ENCODE results near the gene ARID1B.
"Not testable (repeated sequence)": the region's sequence is repeated elsewhere in the genome, so short reads cannot be mapped to it uniquely, and the experiment has no call there.

ARID1B gene

DNA sequence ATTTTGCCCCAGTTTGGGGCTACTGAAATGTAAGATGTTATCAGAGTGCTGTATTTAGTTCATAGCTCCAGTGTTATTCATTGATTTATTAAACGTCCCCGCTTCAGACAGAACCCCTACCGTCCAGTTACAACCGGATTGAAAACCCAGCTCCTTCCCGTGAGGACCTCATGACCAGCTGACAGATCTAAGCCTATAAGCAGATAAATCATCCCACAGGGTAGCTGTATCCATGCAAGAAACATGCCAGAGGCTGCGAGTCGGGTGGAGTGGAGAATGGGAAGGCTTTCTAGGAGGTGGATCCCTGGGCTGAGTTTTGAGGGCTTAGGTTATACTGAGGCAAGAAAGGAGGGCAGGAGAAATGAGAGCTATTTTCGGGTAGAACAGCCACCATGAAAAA, 260.0 kb downstream of the ARID1B start:
- H3K4me1 ChIP-seq (ENCODE audit: control extremely low read depth in 1 of 4, control insufficient read depth in 4 of 4, insufficient read depth in 4 of 4, low read length in 3 of 4) = peaks cover 20 to 45% (median 25%) of the 10 kb centered on the region in 4 experiments
- no peak overlapping the region for H3K27ac ChIP-seq (ENCODE audit: insufficient read depth in 1 of 2, low read depth in 1 of 2, low read length in 2 of 2, poor library complexity in 1 of 2, severe bottlenecking in 2 of 2)
- CTCF ChIA-PET = interaction anchor here (0.8 to 2.6 kb wide), 14 partner anchors 8 to 175 kb away, joined by 3 to 16 read pairs (median 4); no protein-coding TSS in a partner anchor
- H3K27me3 ChIP-seq (replicated peaks in 2 of 5; ENCODE audit: control insufficient read depth in 4 of 5, insufficient read depth in 5 of 5, low read length in 4 of 5) = no peaks in the 10 kb centered on the region
- POLR2A ChIA-PET = interaction anchor here (0.7 to 1.4 kb wide), 2 partner anchors 8 to 63 kb away, joined by 3 to 4 read pairs; no protein-coding TSS in a partner anchor
- no peak for DNase-seq
- 67% methylated on average over 5 of the region's 8 CpGs for WGBS (ENCODE audit: insufficient coverage)
- H3K4me3 ChIP-seq (ENCODE audit: control insufficient read depth in 1 of 7, extremely low read depth in 1 of 7, insufficient read depth in 4 of 7, low read depth in 2 of 7, low read length in 6 of 7) = no peak overlapping the region
- H3K36me3 ChIP-seq (ENCODE audit: control insufficient read depth in 4 of 4, insufficient read depth in 4 of 4, low read length in 3 of 4) = peaks cover 0 to 9% (median 3%) of the 10 kb centered on the region in 4 experiments
- H3K9me3 ChIP-seq (ENCODE audit: control extremely low read depth in 1 of 5, control insufficient read depth in 4 of 5, insufficient read depth in 2 of 5, low read depth in 1 of 5, low read length in 4 of 5) = no peaks in the 10 kb centered on the region

DNA sequence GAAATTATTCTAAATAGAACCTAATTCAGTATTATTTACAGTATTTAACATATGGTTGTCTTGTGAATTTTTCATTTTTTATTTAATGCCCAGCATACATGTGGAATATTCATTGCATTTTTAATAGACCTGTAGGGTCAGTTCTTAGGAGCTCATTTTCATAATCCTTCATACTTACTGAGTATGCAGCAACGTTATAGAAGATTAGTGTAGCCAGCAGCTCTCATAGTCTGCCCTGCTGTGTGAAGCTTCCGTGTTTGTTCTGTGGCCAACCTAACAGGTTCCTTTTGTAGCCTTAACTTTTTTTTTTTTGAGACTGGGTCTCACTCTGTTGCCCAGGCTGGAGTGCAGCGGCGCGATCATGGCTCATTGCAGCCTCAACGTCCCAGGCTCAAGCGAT, 261.4 kb downstream of the ARID1B start:
- DNase-seq = no peak
- Histone ChIP-seq H3K4me1 (ENCODE audit: control extremely low read depth in 1 of 4, control insufficient read depth in 4 of 4, insufficient read depth in 4 of 4, low read length in 3 of 4) (peaks cover 14 to 38% (median 18%) of the 10 kb centered on the region in 4 experiments), H3K4me3 (ENCODE audit: control insufficient read depth in 1 of 7, extremely low read depth in 1 of 7, insufficient read depth in 4 of 7, low read depth in 2 of 7, low read length in 6 of 7) (no peak overlapping the region), H3K27me3 (replicated peaks in 2 of 5; ENCODE audit: control insufficient read depth in 4 of 5, insufficient read depth in 5 of 5, low read length in 4 of 5) (no peaks in the 10 kb centered on the region), H3K9me3 (ENCODE audit: control extremely low read depth in 1 of 5, control insufficient read depth in 4 of 5, insufficient read depth in 2 of 5, low read depth in 1 of 5, low read length in 4 of 5) (no peaks in the 10 kb centered on the region), H3K36me3 (ENCODE audit: control insufficient read depth in 4 of 4, insufficient read depth in 4 of 4, low read length in 3 of 4) (peaks cover 0 to 11% (median 5%) of the 10 kb centered on the region in 4 experiments), H3K27ac (ENCODE audit: insufficient read depth in 1 of 2, low read depth in 1 of 2, low read length in 2 of 2, poor library complexity in 1 of 2, severe bottlenecking in 2 of 2) (no peak overlapping the region)
- ChIA-PET CTCF (no interaction called here), POLR2A (no interaction called here)
- 92% methylated on average over 7 of the region's 7 CpGs for WGBS (ENCODE audit: insufficient coverage)

DNA sequence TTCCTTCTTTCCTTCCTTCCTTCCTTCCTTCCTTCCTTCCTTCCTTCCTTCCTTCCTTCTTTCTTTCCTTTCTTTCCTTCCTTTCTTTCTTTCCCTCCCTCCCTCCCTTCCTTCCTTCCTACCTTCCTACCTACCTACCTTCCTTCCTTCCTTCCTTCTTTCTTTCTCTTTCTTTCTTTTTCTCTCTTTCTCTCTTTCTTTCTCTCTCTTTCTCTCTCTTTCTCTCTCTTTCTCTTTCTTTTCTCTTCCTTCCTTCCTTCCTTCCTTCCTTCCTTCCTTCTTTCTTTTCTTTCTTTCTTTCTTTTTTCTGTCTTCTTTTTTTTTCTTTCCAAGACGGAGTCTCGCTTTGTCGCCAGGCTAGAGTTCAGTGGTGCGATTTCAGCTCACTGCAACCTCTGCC, 262.5 kb downstream of the ARID1B start:
- DNase-seq; H3K4me3 ChIP-seq (ENCODE audit: control insufficient read depth in 1 of 7, extremely low read depth in 1 of 7, insufficient read depth in 4 of 7, low read depth in 2 of 7, low read length in 6 of 7); H3K27me3 ChIP-seq (replicated peaks in 2 of 5; ENCODE audit: control insufficient read depth in 4 of 5, insufficient read depth in 5 of 5, low read length in 4 of 5); POLR2A ChIA-PET; H3K27ac ChIP-seq (ENCODE audit: insufficient read depth in 1 of 2, low read depth in 1 of 2, low read length in 2 of 2, poor library complexity in 1 of 2, severe bottlenecking in 2 of 2); H3K9me3 ChIP-seq (ENCODE audit: control extremely low read depth in 1 of 5, control insufficient read depth in 4 of 5, insufficient read depth in 2 of 5, low read depth in 1 of 5, low read length in 4 of 5): not testable (repeated sequence)
- WGBS (ENCODE audit: insufficient coverage) = 98% methylated on average over 4 of the region's 4 CpGs
- CTCF ChIA-PET = interaction anchor here (1.1 kb wide), 1 partner anchor 10 kb away, joined by 3 read pairs; no protein-coding TSS in a partner anchor
- H3K36me3 ChIP-seq (ENCODE audit: control insufficient read depth in 4 of 4, insufficient read depth in 4 of 4, low read length in 3 of 4) = peaks cover 0 to 11% (median 5%) of the 10 kb centered on the region in 4 experiments
- peaks cover 6 to 27% (median 14%) of the 10 kb centered on the region in 4 experiments for H3K4me1 ChIP-seq (ENCODE audit: control extremely low read depth in 1 of 4, control insufficient read depth in 4 of 4, insufficient read depth in 4 of 4, low read length in 3 of 4)

DNA sequence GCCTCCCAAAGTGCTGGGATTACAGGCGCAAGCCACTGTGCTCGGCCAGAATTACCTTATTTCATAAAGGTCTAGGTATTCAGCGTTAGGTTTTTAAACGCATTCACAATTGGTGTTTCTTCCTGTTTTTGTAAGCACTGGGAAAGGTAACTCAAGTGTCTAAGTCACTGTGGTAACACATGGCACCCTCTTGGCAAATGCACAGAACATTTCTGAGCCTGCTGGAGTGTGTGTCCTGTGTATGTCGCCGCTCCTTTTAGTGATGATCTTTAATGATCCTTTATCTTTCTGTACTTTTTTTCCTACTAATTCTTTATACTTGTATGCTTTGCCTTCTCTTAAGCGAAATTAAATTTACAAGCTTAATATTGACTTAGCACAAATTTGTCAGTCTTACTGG, 263.0 kb downstream of the ARID1B start:
- peaks cover 0 to 11% (median 5%) of the 10 kb centered on the region in 4 experiments for H3K36me3 ChIP-seq (ENCODE audit: control insufficient read depth in 4 of 4, insufficient read depth in 4 of 4, low read length in 3 of 4)
- no peak overlapping the region for H3K4me3 ChIP-seq (ENCODE audit: control insufficient read depth in 1 of 7, extremely low read depth in 1 of 7, insufficient read depth in 4 of 7, low read depth in 2 of 7, low read length in 6 of 7)
- no peaks in the 10 kb centered on the region for H3K9me3 ChIP-seq (ENCODE audit: control extremely low read depth in 1 of 5, control insufficient read depth in 4 of 5, insufficient read depth in 2 of 5, low read depth in 1 of 5, low read length in 4 of 5)
- H3K27ac ChIP-seq (ENCODE audit: insufficient read depth in 1 of 2, low read depth in 1 of 2, low read length in 2 of 2, poor library complexity in 1 of 2, severe bottlenecking in 2 of 2) = no peak overlapping the region
- POLR2A ChIA-PET = no interaction called here
- peak in 1 of 3 donors; percentile 36 for DNase-seq
- H3K27me3 ChIP-seq (replicated peaks in 2 of 5; ENCODE audit: control insufficient read depth in 4 of 5, insufficient read depth in 5 of 5, low read length in 4 of 5) = no peaks in the 10 kb centered on the region
- WGBS (ENCODE audit: insufficient coverage) = 100% methylated on average over 3 of the region's 7 CpGs
- peaks cover 6 to 23% (median 14%) of the 10 kb centered on the region in 4 experiments for H3K4me1 ChIP-seq (ENCODE audit: control extremely low read depth in 1 of 4, control insufficient read depth in 4 of 4, insufficient read depth in 4 of 4, low read length in 3 of 4)
- CTCF ChIA-PET = interaction anchor here (1.1 to 1.3 kb wide), 2 partner anchors 9 to 22 kb away, joined by 3 to 4 read pairs; no protein-coding TSS in a partner anchor

DNA sequence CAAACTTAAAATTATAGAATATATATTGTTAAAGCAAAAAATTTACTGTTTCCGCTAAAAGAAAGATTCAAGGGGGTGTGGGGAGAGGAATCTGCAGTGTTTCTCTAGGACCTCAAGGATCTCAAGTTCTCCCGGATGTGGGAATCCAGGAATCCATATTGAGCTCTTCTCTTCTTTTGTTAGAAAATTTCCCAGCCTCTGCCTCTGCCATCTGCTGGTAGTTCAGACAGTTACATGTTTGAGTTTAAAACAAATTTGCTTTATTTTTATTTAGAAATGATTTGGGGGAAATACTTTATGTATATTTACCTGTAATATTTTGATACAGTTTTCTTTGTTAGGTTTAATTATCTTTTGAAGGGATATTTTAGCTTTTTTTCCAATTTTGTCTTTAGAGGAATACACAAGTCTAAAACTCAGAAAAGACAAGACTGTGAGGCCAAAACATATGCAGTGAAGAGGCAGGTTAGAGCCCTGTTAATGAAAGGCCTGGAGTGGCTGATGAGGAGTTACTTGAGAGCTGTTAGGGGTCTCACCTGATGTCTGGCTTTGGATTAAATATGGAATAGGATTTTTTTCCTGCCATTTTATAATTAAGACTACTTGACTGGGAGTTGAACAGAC, 268.8 kb downstream of the ARID1B start:
- H3K9me3 ChIP-seq (ENCODE audit: control extremely low read depth in 1 of 5, control insufficient read depth in 4 of 5, insufficient read depth in 2 of 5, low read depth in 1 of 5, low read length in 4 of 5) = no peaks in the 10 kb centered on the region
- POLR2A ChIA-PET = interaction anchor here (0.6 kb wide), 2 partner anchors 9 to 114 kb away, joined by 3 to 7 read pairs; no protein-coding TSS in a partner anchor

DNA sequence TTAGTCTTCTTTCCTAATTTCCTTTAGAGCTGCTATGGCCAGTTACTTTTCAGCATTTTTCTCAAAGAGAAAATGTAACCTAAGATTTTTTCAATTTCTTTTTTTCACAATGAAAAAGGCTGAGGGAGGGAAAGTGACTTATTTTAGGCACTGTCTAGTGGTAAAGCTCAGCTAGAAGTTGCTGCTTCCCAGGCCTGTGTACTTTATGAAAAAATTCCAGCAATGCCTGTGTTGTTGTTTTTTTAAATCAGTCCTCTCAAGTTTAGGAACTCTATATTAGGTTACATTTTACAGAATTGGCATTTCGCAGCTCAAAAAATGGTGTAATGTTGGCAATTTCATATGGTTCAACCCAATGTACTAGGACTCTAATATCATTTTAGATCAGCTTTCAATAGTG, 269.6 kb downstream of the ARID1B start:
- Histone ChIP-seq H3K9me3 (ENCODE audit: control extremely low read depth in 1 of 5, control insufficient read depth in 4 of 5, insufficient read depth in 2 of 5, low read depth in 1 of 5, low read length in 4 of 5) (no peaks in the 10 kb centered on the region), H3K36me3 (ENCODE audit: control insufficient read depth in 4 of 4, insufficient read depth in 4 of 4, low read length in 3 of 4) (peaks cover 2 to 8% (median 4%) of the 10 kb centered on the region in 4 experiments), H3K27me3 (replicated peaks in 2 of 5; ENCODE audit: control insufficient read depth in 4 of 5, insufficient read depth in 5 of 5, low read length in 4 of 5) (no peaks in the 10 kb centered on the region), H3K27ac (ENCODE audit: insufficient read depth in 1 of 2, low read depth in 1 of 2, low read length in 2 of 2, poor library complexity in 1 of 2, severe bottlenecking in 2 of 2) (no peak overlapping the region), H3K4me3 (ENCODE audit: control insufficient read depth in 1 of 7, extremely low read depth in 1 of 7, insufficient read depth in 4 of 7, low read depth in 2 of 7, low read length in 6 of 7) (no peak overlapping the region), H3K4me1 (ENCODE audit: control extremely low read depth in 1 of 4, control insufficient read depth in 4 of 4, insufficient read depth in 4 of 4, low read length in 3 of 4) (peaks cover 0 to 5% (median 0%) of the 10 kb centered on the region in 4 experiments)
- ChIA-PET POLR2A (interaction anchor here (0.6 kb wide), 1 partner anchor 8 kb away, joined by 3 read pairs; no protein-coding TSS in a partner anchor), CTCF (interaction anchor here (0.6 to 4.8 kb wide), 12 partner anchors 8 to 139 kb away, joined by 3 to 30 read pairs (median 4); no protein-coding TSS in a partner anchor)
- WGBS (ENCODE audit: insufficient coverage) = no CpG with 5 or more reads among the region's 1 CpG
- DNase-seq = no peak

More for the DNA sequence above, 268.8 kb downstream of the ARID1B start:
- H3K27ac ChIP-seq (ENCODE audit: insufficient read depth in 1 of 2, low read depth in 1 of 2, low read length in 2 of 2, poor library complexity in 1 of 2, severe bottlenecking in 2 of 2) = no peak overlapping the region
- no peak overlapping the region for H3K4me3 ChIP-seq (ENCODE audit: control insufficient read depth in 1 of 7, extremely low read depth in 1 of 7, insufficient read depth in 4 of 7, low read depth in 2 of 7, low read length in 6 of 7)
- CTCF ChIA-PET = interaction anchor here (0.6 to 4.8 kb wide), 10 partner anchors 9 to 79 kb away, joined by 3 to 30 read pairs (median 12); no protein-coding TSS in a partner anchor
- no peaks in the 10 kb centered on the region for H3K27me3 ChIP-seq (replicated peaks in 2 of 5; ENCODE audit: control insufficient read depth in 4 of 5, insufficient read depth in 5 of 5, low read length in 4 of 5)
- H3K36me3 ChIP-seq (ENCODE audit: control insufficient read depth in 4 of 4, insufficient read depth in 4 of 4, low read length in 3 of 4) = peaks cover 2 to 10% (median 6%) of the 10 kb centered on the region in 4 experiments
- peaks cover 0 to 5% (median 0%) of the 10 kb centered on the region in 4 experiments for H3K4me1 ChIP-seq (ENCODE audit: control extremely low read depth in 1 of 4, control insufficient read depth in 4 of 4, insufficient read depth in 4 of 4, low read length in 3 of 4)
- no CpG with 5 or more reads among the region's 2 CpGs for WGBS (ENCODE audit: insufficient coverage)
- peak in 2 of 3 donors; percentile 33 for DNase-seq

DNA sequence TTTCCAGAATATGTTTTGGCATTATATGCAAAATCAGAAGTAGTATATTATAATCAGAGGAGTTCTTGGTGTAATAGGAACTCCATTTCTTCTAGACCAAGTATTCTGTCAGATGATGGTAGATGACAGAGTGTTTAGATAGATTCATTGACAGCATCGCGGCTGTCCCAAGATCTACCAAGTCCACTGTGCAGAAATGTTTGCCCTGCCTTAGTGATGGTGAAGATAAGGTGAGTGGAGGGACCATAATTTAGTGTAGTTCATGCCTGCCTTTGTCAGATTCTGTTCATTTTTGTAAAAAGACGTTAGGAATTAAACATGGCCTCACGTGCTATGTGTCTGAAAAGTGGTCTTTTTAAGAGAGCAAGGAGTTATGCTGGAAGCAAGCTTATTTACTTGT, 270.1 kb downstream of the ARID1B start:
- POLR2A ChIA-PET = no interaction called here
- Histone ChIP-seq H3K4me1 (ENCODE audit: control extremely low read depth in 1 of 4, control insufficient read depth in 4 of 4, insufficient read depth in 4 of 4, low read length in 3 of 4) (peaks cover 0 to 5% (median 0%) of the 10 kb centered on the region in 4 experiments), H3K27me3 (replicated peaks in 2 of 5; ENCODE audit: control insufficient read depth in 4 of 5, insufficient read depth in 5 of 5, low read length in 4 of 5) (no peaks in the 10 kb centered on the region), H3K9me3 (ENCODE audit: control extremely low read depth in 1 of 5, control insufficient read depth in 4 of 5, insufficient read depth in 2 of 5, low read depth in 1 of 5, low read length in 4 of 5) (no peaks in the 10 kb centered on the region), H3K4me3 (ENCODE audit: control insufficient read depth in 1 of 7, extremely low read depth in 1 of 7, insufficient read depth in 4 of 7, low read depth in 2 of 7, low read length in 6 of 7) (no peak overlapping the region), H3K27ac (ENCODE audit: insufficient read depth in 1 of 2, low read depth in 1 of 2, low read length in 2 of 2, poor library complexity in 1 of 2, severe bottlenecking in 2 of 2) (no peak overlapping the region), H3K36me3 (ENCODE audit: control insufficient read depth in 4 of 4, insufficient read depth in 4 of 4, low read length in 3 of 4) (peaks cover 2 to 7% (median 3%) of the 10 kb centered on the region in 4 experiments)
- DNase-seq = no peak
- CTCF ChIA-PET = interaction anchor here (0.6 to 2.7 kb wide), 11 partner anchors 11 to 139 kb away, joined by 3 to 16 read pairs (median 4); no protein-coding TSS in a partner anchor
- WGBS (ENCODE audit: insufficient coverage) = 91% methylated on average over 4 of the region's 4 CpGs
